ENCODE data around the gene CERS6.

CERS6 gene

GRCh38 chr2:168602846-168603401 lies 146.9 kb downstream of the CERS6 start:
- no peak for DNase-seq (ENCODE audit: low spot score)

GRCh38 chr2:168603439-168603961 lies 147.4 kb downstream of the CERS6 start:
- DNase-seq (ENCODE audit: low spot score) = no peak

- DNase-seq (ENCODE audit: low spot score) = no peak
These were observed 148.2 kb downstream of the CERS6 start for GRCh38 chr2:168604252-168604651.

GRCh38 chr2:168607992-168608391 lies 151.9 kb downstream of the CERS6 start:
- DNase-seq (ENCODE audit: low spot score) = no peak

GRCh38 chr2:168608796-168609195 lies 152.7 kb downstream of the CERS6 start:
- DNase-seq (ENCODE audit: low spot score) = no peak

GRCh38 chr2:168611091-168611490 lies 155.0 kb downstream of the CERS6 start:
- no peak for DNase-seq (ENCODE audit: low spot score)

- DNase-seq (ENCODE audit: low spot score) = no peak
These were observed 156.0 kb downstream of the CERS6 start for GRCh38 chr2:168611896-168612650.

GRCh38 chr2:168612719-168613118 lies 156.6 kb downstream of the CERS6 start:
- DNase-seq (ENCODE audit: low spot score) = no peak

GRCh38 chr2:168613551-168613950 lies 157.5 kb downstream of the CERS6 start:
- no peak for DNase-seq (ENCODE audit: low spot score)

- DNase-seq (ENCODE audit: low spot score) = no peak
These were observed 158.3 kb downstream of the CERS6 start for GRCh38 chr2:168614172-168615018.

- no peak for DNase-seq (ENCODE audit: low spot score)
These were observed 164.5 kb downstream of the CERS6 start for GRCh38 chr2:168620554-168620953.

GRCh38 chr2:168622559-168622958 lies 166.5 kb downstream of the CERS6 start:
- no peak for DNase-seq (ENCODE audit: low spot score)

- DNase-seq (ENCODE audit: low spot score) = no peak
These were observed 168.0 kb downstream of the CERS6 start for GRCh38 chr2:168624028-168624427.

- DNase-seq (ENCODE audit: low spot score) = no peak
These were observed 170.0 kb downstream of the CERS6 start for GRCh38 chr2:168626096-168626495.

- no peak for DNase-seq (ENCODE audit: low spot score)
These were observed 170.6 kb downstream of the CERS6 start for GRCh38 chr2:168626647-168627046.

GRCh38 chr2:168632709-168633121 lies 176.6 kb downstream of the CERS6 start:
- DNase-seq (ENCODE audit: low spot score) = no peak

- DNase-seq (ENCODE audit: low spot score) = no peak
These were observed 177.1 kb downstream of the CERS6 start for GRCh38 chr2:168633200-168633599.

GRCh38 chr2:168633895-168634294 lies 177.8 kb downstream of the CERS6 start:
- no peak for DNase-seq (ENCODE audit: low spot score)

- DNase-seq (ENCODE audit: low spot score) = peak; percentile 63
These were observed 179.0 kb downstream of the CERS6 start for GRCh38 chr2:168635065-168635577.

- DNase-seq (ENCODE audit: low spot score) = no peak
These were observed 182.9 kb downstream of the CERS6 start for GRCh38 chr2:168639018-168639417.

GRCh38 chr2:168639441-168639898 lies 183.4 kb downstream of the CERS6 start:
- no peak for DNase-seq (ENCODE audit: low spot score)

GRCh38 chr2:168640039-168640438 lies 184.0 kb downstream of the CERS6 start:
- no peak for DNase-seq (ENCODE audit: low spot score)
